T1000 (cell line): Measurements from ENCODE around the gene ZKSCAN5.

Experiments used
- DNase-seq: peaks from one replicate; lab custom pipeline; 2025; ENCODE audit warnings: mixed read lengths; lab: John Stamatoyannopoulos, UW

Gene ZKSCAN5

GRCh38 chr7:99504603-99505323 lies at the start of gene ZKSCAN5:
ZKSCAN5 (plus strand) TSS chr7:99504662; CDS start chr7:99506045, 1,383 bp downstream.
- DNase-seq, result peak; percentile 83

- no peak for DNase-seq
Measured at GRCh38 chr7:99455874-99456273, 48.6 kb upstream of the ZKSCAN5 start.

GRCh38 chr7:99456288-99456687 lies 48.2 kb upstream of the ZKSCAN5 start:
- no peak for DNase-seq

- DNase-seq, result no peak
Measured at GRCh38 chr7:99457050-99457649, 47.3 kb upstream of the ZKSCAN5 start.

- DNase-seq, result no peak
Measured at GRCh38 chr7:99457650-99458493, 46.6 kb upstream of the ZKSCAN5 start.

- no peak for DNase-seq
Measured at GRCh38 chr7:99459087-99459486, 45.4 kb upstream of the ZKSCAN5 start.

GRCh38 chr7:99460651-99461050 lies 43.8 kb upstream of the ZKSCAN5 start:
- no peak for DNase-seq

- DNase-seq, result no peak
Measured at GRCh38 chr7:99461221-99461620, 43.2 kb upstream of the ZKSCAN5 start.

GRCh38 chr7:99465421-99465768 lies 39.1 kb upstream of the ZKSCAN5 start:
- DNase-seq, result no peak

- no peak for DNase-seq
Measured at GRCh38 chr7:99468336-99468918, 36.0 kb upstream of the ZKSCAN5 start.

- no peak for DNase-seq
Measured at GRCh38 chr7:99469381-99470065, 34.9 kb upstream of the ZKSCAN5 start.

- peak; percentile 83 for DNase-seq
Measured at GRCh38 chr7:99472561-99473314, 31.7 kb upstream of the ZKSCAN5 start, which contains the start of gene ZNF789. ZNF789 (plus strand) TSS chr7:99472890; CDS start chr7:99476457, 3,567 bp downstream.

- DNase-seq, result no peak
Measured at GRCh38 chr7:99473315-99473596, 31.2 kb upstream of the ZKSCAN5 start.

GRCh38 chr7:99476107-99476506 lies 28.4 kb upstream of the ZKSCAN5 start:
- DNase-seq, result no peak

GRCh38 chr7:99478464-99479440 lies 25.7 kb upstream of the ZKSCAN5 start:
- DNase-seq, result no peak

- DNase-seq, result no peak
Measured at GRCh38 chr7:99485094-99485493, 19.4 kb upstream of the ZKSCAN5 start.

- DNase-seq, result no peak
Measured at GRCh38 chr7:99489235-99489634, 15.2 kb upstream of the ZKSCAN5 start.

GRCh38 chr7:99490878-99491277 lies 13.6 kb upstream of the ZKSCAN5 start:
- DNase-seq, result no peak

- no peak for DNase-seq
Measured at GRCh38 chr7:99493823-99494222, 10.6 kb upstream of the ZKSCAN5 start.
